Neural progenitor cell (in vitro differentiated cells): Measurements from ENCODE around the gene FIGLA.

Experiments
- CTCF ChIP-seq: fragments of 200-600 bp; sonication (generic); IDR thresholded peaks from 2 replicates; pipeline ENCODE4 v1.5.1; 2017; ENCODE audit warnings: antibody characterized with exemption, mild to moderate bottlenecking
- EZH2 ChIP-seq: fragments of 200-600 bp; sonication (generic); IDR thresholded peaks from 2 replicates; pipeline ENCODE4 v1.6.1; 2017; ENCODE audit warnings: antibody characterized with exemption, mild to moderate bottlenecking, moderate library complexity
- EZH2phosphoT487 ChIP-seq: fragments of 200-600 bp; sonication (generic); IDR thresholded peaks from 2 replicates; pipeline ENCODE4 v1.6.1; 2017; ENCODE audit warnings: antibody characterized with exemption

GRCh38 chr2:70750320-70750719 is 40.1 kb downstream of the FIGLA start:
- TF ChIP-seq CTCF (no peak), EZH2 (no peak), EZH2phosphoT487 (no peak)
